ENCODE measurements around the gene TAF4B.

- TF ChIP-seq MNT (conservative IDR thresholded peaks at IDR 0.05) = no peak
- TF ChIP-seq PTBP1 (IDR thresholded peaks at IDR 0.05; ENCODE audit: low read depth, low read length) = no peak
- TF ChIP-seq MAX (CRISPR knock-in tag; IDR thresholded peaks at IDR 0.05) = no peak
- no peak for TF ChIP-seq CREB3 (tag; conservative IDR thresholded peaks at IDR 0.05; ENCODE audit: low read depth)
- TF ChIP-seq ATF7 (IDR thresholded peaks at IDR 0.05) = no peak
- no peak for TF ChIP-seq ZBTB12 (CRISPR knock-in tag; IDR thresholded peaks at IDR 0.05)
- no peak for TF ChIP-seq ZBTB33 (CRISPR knock-in tag; IDR thresholded peaks at IDR 0.05)
- TF ChIP-seq PHB (CRISPR knock-in tag; IDR thresholded peaks at IDR 0.05) = no peak
- no peak for TF ChIP-seq JUN (IDR thresholded peaks at IDR 0.05; ENCODE audit: borderline replicate concordance, low read depth, low read length)
- TF ChIP-seq JUN (CRISPR knock-in tag; IDR thresholded peaks at IDR 0.05; ENCODE audit: borderline replicate concordance) = no peak
Observed at GRCh38 chr18:26434887-26435286, 208.6 kb downstream of the TAF4B start.
